22Rv1 (cell line): ENCODE measurements around the gene FAS.

Source experiments
- H3K27ac ChIP-seq: fragments of 450-650 bp; 2 replicates; pipeline ENCODE4 v1.5.1; 2017
- CTCF ChIP-seq: fragments of 450-650 bp; IDR thresholded peaks from 2 replicates; pipeline ENCODE4 v1.5.1; 2017; ENCODE audit warnings: mild to moderate bottlenecking
- ZFX ChIP-seq: fragments of 450-650 bp; IDR thresholded peaks from 2 replicates; pipeline ENCODE4 v1.6.1; 2017; ENCODE audit warnings: antibody characterized with exemption, borderline replicate concordance

Gene FAS

GRCh38 chr10:88990384-88991160 is at the start of gene FAS:
Gene FAS (plus strand): TSS chr10:88990798. CDS start chr10:88990877, 79 bp downstream.
- TF ChIP-seq ZFX, result no peak
- no peak for TF ChIP-seq CTCF
- peak within 1 kb of the TSS; percentile 70 for H3K27ac ChIP-seq

- H3K27ac ChIP-seq, result no peak overlapping the region
- no peak for TF ChIP-seq CTCF
- no peak for TF ChIP-seq ZFX
These were observed 49.6 kb upstream of the FAS start for GRCh38 chr10:88941026-88941425.

- TF ChIP-seq ZFX, result no peak
- no peak for TF ChIP-seq CTCF
- no peak overlapping the region for H3K27ac ChIP-seq
These were observed 46.8 kb upstream of the FAS start for GRCh38 chr10:88943778-88944177.

- H3K27ac ChIP-seq, result no peak overlapping the region
- TF ChIP-seq ZFX (no peak), CTCF (no peak)
These were observed 45.8 kb upstream of the FAS start for GRCh38 chr10:88944813-88945212.

GRCh38 chr10:88946200-88946599 is 44.4 kb upstream of the FAS start:
- TF ChIP-seq CTCF (no peak), ZFX (no peak)
- H3K27ac ChIP-seq, result no peak overlapping the region

GRCh38 chr10:88946965-88947590 is 43.5 kb upstream of the FAS start:
- TF ChIP-seq ZFX (no peak), CTCF (no peak)
- H3K27ac ChIP-seq, result no peak overlapping the region

- H3K27ac ChIP-seq, result no peak overlapping the region
- TF ChIP-seq CTCF, result no peak
- TF ChIP-seq ZFX, result no peak
These were observed 41.5 kb upstream of the FAS start for GRCh38 chr10:88949051-88949450.
